ENCODE results near the gene BORCS6.

Gene BORCS6

GRCh38 chr17:8153525-8153956 lies 36.4 kb downstream of the BORCS6 start:
- DNase-seq: no peak

- DNase-seq: no peak
Measured at GRCh38 chr17:8153031-8153451, 36.9 kb downstream of the BORCS6 start.

- peak; percentile 40 for DNase-seq
Measured at GRCh38 chr17:8152112-8152775, 37.7 kb downstream of the BORCS6 start, which contains the start of gene PER1. Gene PER1, minus strand, starts transcription at chr17:8152404. Its CDS starts 1,698 bp downstream, at chr17:8150706.

- DNase-seq: no peak
Measured at GRCh38 chr17:8151641-8152111, 38.3 kb downstream of the BORCS6 start.

GRCh38 chr17:8151120-8151640 lies 38.8 kb downstream of the BORCS6 start:
- no peak for DNase-seq

- no peak for DNase-seq
Measured at GRCh38 chr17:8150194-8151119, 39.5 kb downstream of the BORCS6 start.

- DNase-seq: no peak
Measured at GRCh38 chr17:8149419-8150193, 40.4 kb downstream of the BORCS6 start.

GRCh38 chr17:8148560-8148959 lies 41.4 kb downstream of the BORCS6 start:
- no peak for DNase-seq

GRCh38 chr17:8147805-8148404 lies 42.1 kb downstream of the BORCS6 start:
- DNase-seq: no peak

- DNase-seq: no peak
Measured at GRCh38 chr17:8147141-8147804, 42.7 kb downstream of the BORCS6 start.

- DNase-seq: no peak
Measured at GRCh38 chr17:8146381-8147140, 43.4 kb downstream of the BORCS6 start.

- no peak for DNase-seq
Measured at GRCh38 chr17:8145811-8146210, 44.2 kb downstream of the BORCS6 start.

- no peak for DNase-seq
Measured at GRCh38 chr17:8144401-8145231, 45.4 kb downstream of the BORCS6 start.

GRCh38 chr17:8143581-8144400 lies 46.2 kb downstream of the BORCS6 start:
- no peak for DNase-seq

- no peak for DNase-seq
Measured at GRCh38 chr17:8142887-8143580, 46.9 kb downstream of the BORCS6 start.

- DNase-seq: no peak
Measured at GRCh38 chr17:8142158-8142886, 47.7 kb downstream of the BORCS6 start.

- DNase-seq: no peak
Measured at GRCh38 chr17:8141741-8142140, 48.2 kb downstream of the BORCS6 start.

GRCh38 chr17:8141045-8141444 lies 48.9 kb downstream of the BORCS6 start:
- no peak for DNase-seq
